Trophoblast cell (in vitro differentiated cells and primary cell): ENCODE data around the gene GAPT.

ENCODE experiments used
- DNase-seq, 2 donors: peaks; one replicate each; pipeline ENCODE4 v3.0.0-alpha.2; 2016
- H2AFZ ChIP-seq: 2 replicates; pipeline ENCODE4 v1.6.1; 2013; ENCODE audit warnings: low read length, moderate library complexity, mild to moderate bottlenecking; ENCODE audit not compliant: insufficient read depth, poor library complexity
- H2AK5ac ChIP-seq: 2 replicates; pipeline ENCODE4 v1.6.1; 2013; ENCODE audit warnings: mild to moderate bottlenecking, low read length
- H2BK120ac ChIP-seq: 2 replicates; pipeline ENCODE4 v1.6.1; 2013; ENCODE audit warnings: low read length, mild to moderate bottlenecking, moderate library complexity; ENCODE audit not compliant: insufficient read depth, poor library complexity
- H2BK12ac ChIP-seq: 2 replicates; pipeline ENCODE4 v1.6.1; 2013; ENCODE audit warnings: mild to moderate bottlenecking, low read length, moderate library complexity
- H2BK5ac ChIP-seq: 2 replicates; pipeline ENCODE4 v1.6.1; 2013; ENCODE audit warnings: low read length, low read depth, moderate library complexity, mild to moderate bottlenecking; ENCODE audit not compliant: poor library complexity
- H3K14ac ChIP-seq: 2 replicates; pipeline ENCODE4 v1.6.1; 2013; ENCODE audit warnings: mild to moderate bottlenecking, low read length
- H3K18ac ChIP-seq: 2 replicates; pipeline ENCODE4 v1.6.1; 2013; ENCODE audit warnings: mild to moderate bottlenecking, low read length
- H3K23ac ChIP-seq: 2 replicates; pipeline ENCODE4 v1.6.1; 2013; ENCODE audit warnings: low read length
- H3K27ac ChIP-seq: 2 replicates; pipeline ENCODE4 v1.5.1; 2013; ENCODE audit warnings: low read depth, mild to moderate bottlenecking, inconsistent platforms, low read length, moderate library complexity
- H3K27me3 ChIP-seq: 2 replicates; pipeline ENCODE4 v1.6.1; 2013; ENCODE audit warnings: inconsistent platforms, mild to moderate bottlenecking, low read length, moderate library complexity; ENCODE audit not compliant: insufficient read depth
- H3K36me3 ChIP-seq, 2 experiments: 1 replicate in 1 of 2; 2 replicates in 1 of 2; pipeline ENCODE4 v1.6.1; 2013; ENCODE audit warnings: low read length in 2 of 2, mild to moderate bottlenecking in 2 of 2, moderate library complexity in 1 of 2; ENCODE audit not compliant: insufficient read depth in 2 of 2, control insufficient read depth in 1 of 2
- H3K4ac ChIP-seq: 2 replicates; pipeline ENCODE4 v1.6.1; 2013; ENCODE audit warnings: low read depth, mild to moderate bottlenecking, low read length, moderate library complexity
- H3K4me1 ChIP-seq, 2 experiments: 1 replicate in 1 of 2; 2 replicates in 1 of 2; pipeline ENCODE4 v1.6.1; 2013; ENCODE audit warnings: low read length in 2 of 2, mild to moderate bottlenecking in 2 of 2, moderate library complexity in 1 of 2; ENCODE audit not compliant: insufficient read depth in 2 of 2, control insufficient read depth in 1 of 2
- H3K4me2 ChIP-seq: 2 replicates; pipeline ENCODE4 v1.6.1; 2013; ENCODE audit warnings: inconsistent platforms, mild to moderate bottlenecking, low read length, moderate library complexity
- H3K4me3 ChIP-seq: 2 replicates; pipeline ENCODE4 v1.5.1; 2013; ENCODE audit warnings: mild to moderate bottlenecking, low read depth, low read length, inconsistent platforms
- H3K79me1 ChIP-seq: one replicate; pipeline ENCODE4 v1.6.1; 2013; ENCODE audit warnings: low read length
- H3K79me2 ChIP-seq: 2 replicates; pipeline ENCODE4 v1.6.1; 2013; ENCODE audit warnings: low read length, mild to moderate bottlenecking; ENCODE audit not compliant: control insufficient read depth, insufficient read depth, poor library complexity
- H3K9ac ChIP-seq: 2 replicates; pipeline ENCODE4 v1.6.1; 2013; ENCODE audit warnings: mild to moderate bottlenecking, low read length
- H3K9me3 ChIP-seq: 2 replicates; pipeline ENCODE4 v1.6.1; 2013; ENCODE audit warnings: low read depth, mild to moderate bottlenecking, control low read depth, inconsistent platforms, low read length; ENCODE audit not compliant: insufficient read depth
- H4K12ac ChIP-seq: 2 replicates; pipeline ENCODE4 v1.6.1; 2013; ENCODE audit warnings: low read depth, mild to moderate bottlenecking, low read length, moderate library complexity
- H4K8ac ChIP-seq: 2 replicates; pipeline ENCODE4 v1.6.1; 2013; ENCODE audit warnings: low read depth, mild to moderate bottlenecking, low read length, moderate library complexity
- H4K91ac ChIP-seq: one replicate; pipeline ENCODE4 v1.6.1; 2013; ENCODE audit warnings: low read depth, mild to moderate bottlenecking, low read length, moderate library complexity
- WGBS: extraction: QIAGEN DNeasy Blood & Tissue Kit; methylation state at CpG from one replicate; pipeline ENCODE4 v1.1.7; 2013; ENCODE audit warnings: missing lambda C conversion rate; ENCODE audit not compliant: insufficient read length, insufficient coverage; ENCODE audit errors: extremely low coverage; 5-methylcytosine and 5-hydroxymethylcytosine counted together

The GAPT gene

DNA sequence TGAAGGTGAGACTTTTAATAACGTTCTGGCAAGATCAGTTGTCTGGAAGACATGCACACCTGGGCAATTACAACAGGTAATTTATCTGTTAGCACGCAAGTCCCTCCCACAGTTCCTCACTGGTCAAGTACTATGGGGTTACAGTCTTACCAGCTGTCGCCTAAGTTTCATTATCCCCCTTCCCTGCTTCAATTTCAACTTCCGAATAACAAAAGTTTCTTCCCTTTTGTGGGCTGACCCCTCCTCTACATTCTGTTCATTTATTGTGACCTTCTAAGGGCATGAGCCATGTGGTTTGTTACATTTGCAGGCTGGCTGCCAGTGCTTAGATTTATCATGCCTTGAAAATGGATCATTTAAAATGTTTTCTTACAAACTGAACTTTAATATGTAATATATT is 16.5 kb downstream of the GAPT start:
- H3K79me2 ChIP-seq = no peaks in the 10 kb centered on the region
- H3K27ac ChIP-seq = no peak overlapping the region
- no peak overlapping the region for H3K18ac ChIP-seq
- no peaks in the 10 kb centered on the region for H3K36me3 ChIP-seq
- H3K4me2 ChIP-seq = no peak overlapping the region
- H3K9me3 ChIP-seq = no peaks in the 10 kb centered on the region
- H4K8ac ChIP-seq = no peak overlapping the region
- no peak overlapping the region for H2BK12ac ChIP-seq
- no peak overlapping the region for H2BK120ac ChIP-seq
- no peak overlapping the region for H4K91ac ChIP-seq
- H3K4me3 ChIP-seq = no peak overlapping the region
- H2AFZ ChIP-seq = no peak overlapping the region
- H3K79me1 ChIP-seq = no peaks in the 10 kb centered on the region
- H4K12ac ChIP-seq = no peak overlapping the region
- no peak for DNase-seq
- H3K27me3 ChIP-seq = no peaks in the 10 kb centered on the region
- H2BK5ac ChIP-seq = no peak overlapping the region
- WGBS = no CpG with 5 or more reads among the region's 4 CpGs
- no peak overlapping the region for H3K14ac ChIP-seq
- no peak overlapping the region for H3K4ac ChIP-seq
- peak overlapping the region; percentile 15 for H3K23ac ChIP-seq
- no peaks in the 10 kb centered on the region for H3K4me1 ChIP-seq
- H2AK5ac ChIP-seq = no peak overlapping the region
- no peak overlapping the region for H3K9ac ChIP-seq

DNA sequence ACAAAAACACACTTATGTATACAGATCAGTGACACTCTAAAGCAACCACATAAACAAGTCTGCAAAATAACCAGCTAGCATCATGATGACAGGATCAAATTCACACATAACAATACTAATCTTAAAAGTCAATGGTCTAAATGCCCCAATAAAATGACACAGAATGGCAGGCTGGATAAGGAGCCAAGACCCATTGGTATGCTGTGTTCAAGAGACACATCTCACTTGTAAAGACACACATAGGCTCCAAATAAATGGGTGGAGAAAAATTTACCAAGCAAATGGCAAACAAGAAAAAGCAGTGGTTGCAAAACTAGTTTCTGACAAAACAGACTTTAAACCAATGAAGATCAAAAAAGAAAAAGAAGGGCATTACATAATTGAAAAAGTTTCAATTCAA is 26.0 kb downstream of the GAPT start:
- H3K4me2 ChIP-seq = no peak overlapping the region
- H3K9me3 ChIP-seq = peaks cover 8% of the 10 kb centered on the region
- no peaks in the 10 kb centered on the region for H3K27me3 ChIP-seq
- H3K14ac ChIP-seq = no peak overlapping the region
- no peak overlapping the region for H3K4ac ChIP-seq
- no peaks in the 10 kb centered on the region for H3K36me3 ChIP-seq
- no peak overlapping the region for H2AK5ac ChIP-seq
- no peak overlapping the region for H2BK120ac ChIP-seq
- no peak overlapping the region for H3K23ac ChIP-seq
- H3K4me3 ChIP-seq = no peak overlapping the region
- H2BK12ac ChIP-seq = no peak overlapping the region
- no peak overlapping the region for H4K8ac ChIP-seq
- no peaks in the 10 kb centered on the region for H3K79me2 ChIP-seq
- H3K18ac ChIP-seq = no peak overlapping the region
- no peak overlapping the region for H2BK5ac ChIP-seq
- H4K91ac ChIP-seq = no peak overlapping the region
- H2AFZ ChIP-seq = no peak overlapping the region
- H3K79me1 ChIP-seq = no peaks in the 10 kb centered on the region
- no peak overlapping the region for H4K12ac ChIP-seq
- DNase-seq = no peak
- H3K9ac ChIP-seq = no peak overlapping the region
- H3K27ac ChIP-seq = no peak overlapping the region
- H3K4me1 ChIP-seq = no peaks in the 10 kb centered on the region

DNA sequence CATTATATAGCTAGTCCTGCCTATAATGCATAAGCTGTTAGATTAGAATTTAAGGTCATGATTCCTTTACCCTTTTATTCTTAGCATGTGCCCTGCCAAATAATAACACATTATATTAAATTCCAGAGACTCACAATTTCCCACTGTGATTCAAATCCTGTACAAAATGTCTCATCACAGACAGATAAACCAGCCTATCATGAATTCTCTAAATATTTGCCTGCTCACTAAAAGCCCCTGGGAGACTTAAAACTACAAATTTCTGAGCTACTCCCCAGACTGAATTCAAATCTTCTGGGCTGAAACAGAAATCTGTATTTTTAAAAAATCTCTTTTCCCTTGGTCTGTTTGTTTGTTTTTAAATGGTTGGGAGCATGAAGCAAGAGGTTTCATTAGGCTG is 32.7 kb downstream of the GAPT start:
- no peak overlapping the region for H3K18ac ChIP-seq
- no peak overlapping the region for H2BK5ac ChIP-seq
- H2AK5ac ChIP-seq = no peak overlapping the region

GRCh38 chr5:58524571-58524970 is 33.3 kb downstream of the GAPT start:
- Histone ChIP-seq H3K4me1 (no peaks in the 10 kb centered on the region), H2BK12ac (no peak overlapping the region)
- WGBS = no CpG with 5 or more reads among the region's 1 CpG

More for the DNA sequence above, 32.7 kb downstream of the GAPT start:
- Histone ChIP-seq H3K79me2 (no peaks in the 10 kb centered on the region), H3K23ac (no peak overlapping the region), H3K36me3 (no peaks in the 10 kb centered on the region), H3K4me3 (no peak overlapping the region), H2BK12ac (no peak overlapping the region), H2AFZ (no peak overlapping the region), H3K4me2 (no peak overlapping the region), H4K12ac (no peak overlapping the region), H4K8ac (no peak overlapping the region), H3K14ac (no peak overlapping the region), H4K91ac (no peak overlapping the region), H3K9me3 (no peaks in the 10 kb centered on the region), H3K4me1 (no peaks in the 10 kb centered on the region), H3K4ac (no peak overlapping the region), H3K79me1 (no peaks in the 10 kb centered on the region), H3K27ac (no peak overlapping the region), H3K9ac (no peak overlapping the region), H2BK120ac (no peak overlapping the region), H3K27me3 (no peaks in the 10 kb centered on the region)
- no peak for DNase-seq

More at GRCh38 chr5:58524571-58524970, 33.3 kb downstream of the GAPT start:
- Histone ChIP-seq H3K4me3 (no peak overlapping the region), H3K79me2 (no peaks in the 10 kb centered on the region), H3K18ac (no peak overlapping the region), H4K12ac (no peak overlapping the region), H2BK120ac (no peak overlapping the region), H2AK5ac (no peak overlapping the region), H3K23ac (no peak overlapping the region), H3K79me1 (no peaks in the 10 kb centered on the region), H3K27me3 (no peaks in the 10 kb centered on the region), H3K36me3 (no peaks in the 10 kb centered on the region), H4K91ac (no peak overlapping the region), H2BK5ac (no peak overlapping the region), H3K14ac (no peak overlapping the region), H3K9me3 (no peaks in the 10 kb centered on the region), H3K9ac (no peak overlapping the region), H3K27ac (no peak overlapping the region), H3K4me2 (no peak overlapping the region), H2AFZ (no peak overlapping the region), H4K8ac (no peak overlapping the region), H3K4ac (no peak overlapping the region)
- no peak for DNase-seq
